Measurements from ENCODE around the gene ZDHHC11. TPM values are rescaled to one million over a fixed set of nuclear protein-coding genes. Genes with fewer than 3 reads are reported as not detected.

ZDHHC11 gene
- total and polyA plus RNA-seq, 5 donors from 2014 or later: 18.3 TPM; not detected in 4

DNA sequence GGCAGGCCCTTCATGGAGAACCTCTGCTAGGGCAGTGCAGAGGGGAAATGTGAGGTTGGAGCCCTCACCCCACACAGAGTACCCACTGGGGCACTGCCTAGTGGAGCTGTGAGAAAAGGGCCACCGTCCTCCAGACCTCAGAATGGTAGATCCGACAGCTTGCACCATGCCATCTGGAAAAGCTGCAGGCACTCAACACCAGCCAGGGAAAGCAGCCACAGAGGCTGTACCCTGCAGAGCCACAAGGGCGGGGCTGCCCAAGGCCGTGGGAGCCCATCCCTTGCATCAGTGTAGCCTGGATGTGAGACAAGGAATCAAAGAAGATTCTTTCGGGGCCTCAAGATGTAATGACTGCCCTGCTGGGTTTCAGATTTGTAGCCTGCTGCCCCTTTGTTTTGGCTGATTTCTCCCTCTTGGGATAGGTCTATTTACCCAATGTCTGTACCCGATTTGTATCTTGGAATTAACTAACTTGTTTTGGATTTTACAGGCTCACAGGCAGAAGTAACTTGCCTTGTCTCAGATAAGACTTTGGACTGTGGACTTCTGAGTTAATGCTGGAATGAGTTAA lies 16.6 kb upstream of the ZDHHC11 start:
- Histone ChIP-seq H3K27me3 (ENCODE audit: control insufficient read depth, insufficient read depth, low read length) (no peaks in the 10 kb centered on the region), H3K36me3 (ENCODE audit: control insufficient read depth, insufficient read depth, low read length) (peaks cover 91% of the 10 kb centered on the region), H3K4me3 (ENCODE audit: low read depth, low read length) (no peak overlapping the region), H3K27ac (ENCODE audit: insufficient read depth, low read length, poor library complexity, severe bottlenecking) (no peak overlapping the region), H3K4me1 (ENCODE audit: control insufficient read depth, insufficient read depth, low read length, poor library complexity, severe bottlenecking) (no peaks in the 10 kb centered on the region), H3K9me3 (ENCODE audit: control insufficient read depth in 2 of 2, low read length in 2 of 2) (no peaks in the 10 kb centered on the region)
- DNase-seq: no peak
- Mint-ChIP-seq H3K9me3 (peaks cover 0 to 2% (median 0%) of the 10 kb centered on the region in 7 donors), H3K27ac (peak overlapping the region in 1 of 3 donors; percentile 55), H3K36me3 (peaks cover 49% of the 10 kb centered on the region), H3K4me3 (no peak overlapping the region), H3K4me1 (no peaks in the 10 kb centered on the region), H3K27me3 (no peaks in the 10 kb centered on the region)
- no peak for ATAC-seq (ENCODE audit: low read depth in 2 of 2)

DNA sequence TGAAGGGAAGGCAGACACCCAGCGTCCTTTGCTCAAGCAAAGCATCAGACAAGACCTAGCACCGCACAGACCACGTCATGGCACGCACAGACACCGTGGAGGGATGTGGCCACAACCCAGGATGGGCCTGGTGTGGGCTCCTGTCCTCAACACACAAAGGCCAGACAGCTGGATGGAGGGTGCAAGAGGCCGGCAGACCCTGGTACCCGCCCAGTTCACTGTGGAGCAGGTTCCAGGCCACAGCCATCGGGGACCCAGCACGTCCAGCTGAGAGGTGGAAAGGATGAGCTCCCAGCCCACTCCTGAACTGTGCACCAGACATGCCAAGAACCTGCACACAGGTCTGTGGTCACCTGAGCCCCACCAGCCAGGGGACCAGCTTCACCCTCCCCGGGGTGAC lies 15.0 kb upstream of the ZDHHC11 start:
- no peak for DNase-seq
- no peak overlapping the region for H3K27ac ChIP-seq (ENCODE audit: insufficient read depth, low read length, poor library complexity, severe bottlenecking)
- no peaks in the 10 kb centered on the region for H3K9me3 ChIP-seq (ENCODE audit: control insufficient read depth in 2 of 2, low read length in 2 of 2)
- Mint-ChIP-seq H3K27ac (no peak overlapping the region), H3K4me3 (no peak overlapping the region), H3K9me3 (peaks cover 0 to 2% (median 0%) of the 10 kb centered on the region in 7 donors), H3K4me1 (no peaks in the 10 kb centered on the region), H3K36me3 (peaks cover 42% of the 10 kb centered on the region), H3K27me3 (no peaks in the 10 kb centered on the region)
- no peaks in the 10 kb centered on the region for H3K4me1 ChIP-seq (ENCODE audit: control insufficient read depth, insufficient read depth, low read length, poor library complexity, severe bottlenecking)
- peaks cover 75% of the 10 kb centered on the region for H3K36me3 ChIP-seq (ENCODE audit: control insufficient read depth, insufficient read depth, low read length)
- H3K4me3 ChIP-seq (ENCODE audit: low read depth, low read length): no peak overlapping the region
- no peak for ATAC-seq (ENCODE audit: low read depth in 2 of 2)
- no peaks in the 10 kb centered on the region for H3K27me3 ChIP-seq (ENCODE audit: control insufficient read depth, insufficient read depth, low read length)

DNA sequence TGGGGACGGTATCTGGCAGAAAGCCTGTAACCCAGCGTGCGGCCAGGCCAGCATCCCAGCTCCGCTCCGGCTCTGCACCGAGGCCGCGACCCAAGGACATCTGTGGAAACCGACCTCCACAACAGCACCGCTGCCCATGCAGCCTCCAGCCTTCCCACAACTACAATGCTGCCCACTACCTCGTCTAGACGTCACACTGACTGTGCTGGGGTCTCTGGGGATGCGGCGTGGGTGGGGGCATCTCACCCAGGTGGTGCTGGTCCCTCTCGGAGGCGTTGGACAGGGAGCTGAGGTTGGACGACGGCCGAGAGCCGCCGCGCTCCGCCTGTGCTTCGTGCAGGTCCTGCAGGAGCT lies 14.4 kb upstream of the ZDHHC11 start:
- Histone ChIP-seq H3K36me3 (ENCODE audit: control insufficient read depth, insufficient read depth, low read length) (peaks cover 69% of the 10 kb centered on the region), H3K4me3 (ENCODE audit: low read depth, low read length) (no peak overlapping the region), H3K27ac (ENCODE audit: insufficient read depth, low read length, poor library complexity, severe bottlenecking) (no peak overlapping the region), H3K27me3 (ENCODE audit: control insufficient read depth, insufficient read depth, low read length) (no peaks in the 10 kb centered on the region), H3K9me3 (ENCODE audit: control insufficient read depth in 2 of 2, low read length in 2 of 2) (no peaks in the 10 kb centered on the region), H3K4me1 (ENCODE audit: control insufficient read depth, insufficient read depth, low read length, poor library complexity, severe bottlenecking) (no peaks in the 10 kb centered on the region)
- Mint-ChIP-seq H3K27me3 (no peaks in the 10 kb centered on the region), H3K9me3 (peaks cover 0 to 2% (median 0%) of the 10 kb centered on the region in 7 donors), H3K4me3 (no peak overlapping the region), H3K27ac (no peak overlapping the region), H3K4me1 (no peaks in the 10 kb centered on the region), H3K36me3 (peaks cover 35% of the 10 kb centered on the region)
- ATAC-seq (ENCODE audit: low read depth in 2 of 2): no peak
- DNase-seq: no peak

DNA sequence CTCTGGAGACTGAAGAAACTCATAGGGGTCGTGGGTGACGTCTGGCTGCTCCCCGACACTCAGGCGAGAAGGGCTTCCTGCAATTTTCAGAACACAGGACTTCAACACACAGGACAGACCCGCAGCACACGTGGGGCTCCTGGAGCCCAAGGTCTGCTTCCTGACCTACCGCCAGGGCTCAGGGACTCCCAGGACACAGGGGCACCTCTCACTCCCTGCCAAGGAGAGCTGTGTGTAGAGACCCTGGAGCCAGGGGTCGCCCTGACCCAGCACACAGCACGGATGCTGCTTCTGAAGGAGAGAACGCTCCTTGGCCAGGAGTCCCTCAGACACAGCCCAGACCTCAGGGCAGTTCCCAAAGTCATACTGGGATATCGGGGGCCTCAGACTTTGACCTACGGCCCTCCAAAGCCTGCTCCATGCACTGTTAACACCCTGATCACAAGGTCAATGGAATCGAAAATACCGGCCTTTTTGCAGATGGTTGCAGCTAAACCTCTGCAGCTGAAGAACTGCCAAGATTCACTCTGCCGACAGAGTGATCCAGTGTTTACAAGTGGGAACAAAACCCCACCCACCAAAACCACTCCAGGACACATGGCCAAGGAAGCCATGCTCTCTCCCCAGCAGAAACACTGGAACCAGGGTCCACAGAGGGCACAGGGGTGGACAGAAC lies 13.8 kb upstream of the ZDHHC11 start:
- H3K4me1 ChIP-seq (ENCODE audit: control insufficient read depth, insufficient read depth, low read length, poor library complexity, severe bottlenecking): no peaks in the 10 kb centered on the region
- no peak overlapping the region for H3K27ac Mint-ChIP-seq
- H3K4me3 Mint-ChIP-seq: no peak overlapping the region
- ATAC-seq (ENCODE audit: low read depth in 2 of 2) (no peak), DNase-seq (no peak)
- peaks cover 64% of the 10 kb centered on the region for H3K36me3 ChIP-seq (ENCODE audit: control insufficient read depth, insufficient read depth, low read length)
- H3K4me3 ChIP-seq (ENCODE audit: low read depth, low read length): no peak overlapping the region
- H3K27me3 ChIP-seq (ENCODE audit: control insufficient read depth, insufficient read depth, low read length): no peaks in the 10 kb centered on the region
- H3K36me3 Mint-ChIP-seq: peaks cover 33% of the 10 kb centered on the region
- H3K4me1 Mint-ChIP-seq: no peaks in the 10 kb centered on the region
- no peaks in the 10 kb centered on the region for H3K27me3 Mint-ChIP-seq
- H3K9me3 ChIP-seq (ENCODE audit: control insufficient read depth in 2 of 2, low read length in 2 of 2): no peaks in the 10 kb centered on the region
- peaks cover 0 to 2% (median 0%) of the 10 kb centered on the region in 7 donors for H3K9me3 Mint-ChIP-seq
- no peak overlapping the region for H3K27ac ChIP-seq (ENCODE audit: insufficient read depth, low read length, poor library complexity, severe bottlenecking)

DNA sequence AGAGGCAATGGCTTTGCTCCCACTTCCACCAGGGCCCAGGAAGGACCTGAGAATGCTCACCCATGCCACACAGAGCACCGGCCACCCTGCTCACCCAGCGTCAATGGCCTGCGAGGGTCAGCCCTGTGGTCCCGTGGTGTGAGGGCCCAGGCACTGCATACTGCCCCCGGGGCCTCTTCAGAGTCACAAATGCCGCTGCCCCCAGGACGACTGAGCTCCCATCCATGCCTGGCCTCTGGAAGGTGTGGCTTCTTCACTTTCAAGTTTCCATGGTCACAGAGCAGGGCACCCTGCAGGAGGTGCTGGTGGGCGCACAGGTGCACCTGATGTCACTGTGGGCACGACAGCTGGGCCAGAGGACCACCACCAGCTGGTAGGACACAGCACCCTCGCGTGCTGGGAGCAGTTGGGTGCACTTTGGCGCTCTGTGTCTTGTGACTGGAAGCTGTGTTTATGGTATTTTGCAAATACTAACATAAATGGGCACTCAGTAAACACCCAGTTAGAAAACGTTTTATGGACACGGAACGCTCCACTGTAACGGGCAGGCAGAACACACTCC lies 12.5 kb upstream of the ZDHHC11 start:
- H3K4me1 ChIP-seq (ENCODE audit: control insufficient read depth, insufficient read depth, low read length, poor library complexity, severe bottlenecking): no peaks in the 10 kb centered on the region
- Mint-ChIP-seq H3K4me3 (no peak overlapping the region), H3K27me3 (no peaks in the 10 kb centered on the region), H3K9me3 (peaks cover 0 to 2% (median 0%) of the 10 kb centered on the region in 7 donors), H3K27ac (no peak overlapping the region), H3K36me3 (peaks cover 27% of the 10 kb centered on the region), H3K4me1 (peaks cover 0 to 4% (median 0%) of the 10 kb centered on the region in 4 donors)
- no peaks in the 10 kb centered on the region for H3K27me3 ChIP-seq (ENCODE audit: control insufficient read depth, insufficient read depth, low read length)
- DNase-seq (no peak), ATAC-seq (ENCODE audit: low read depth in 2 of 2) (no peak)
- no peak overlapping the region for H3K27ac ChIP-seq (ENCODE audit: insufficient read depth, low read length, poor library complexity, severe bottlenecking)
- no peak overlapping the region for H3K4me3 ChIP-seq (ENCODE audit: low read depth, low read length)
- H3K9me3 ChIP-seq (ENCODE audit: control insufficient read depth in 2 of 2, low read length in 2 of 2): no peaks in the 10 kb centered on the region
- peaks cover 51% of the 10 kb centered on the region for H3K36me3 ChIP-seq (ENCODE audit: control insufficient read depth, insufficient read depth, low read length)

DNA sequence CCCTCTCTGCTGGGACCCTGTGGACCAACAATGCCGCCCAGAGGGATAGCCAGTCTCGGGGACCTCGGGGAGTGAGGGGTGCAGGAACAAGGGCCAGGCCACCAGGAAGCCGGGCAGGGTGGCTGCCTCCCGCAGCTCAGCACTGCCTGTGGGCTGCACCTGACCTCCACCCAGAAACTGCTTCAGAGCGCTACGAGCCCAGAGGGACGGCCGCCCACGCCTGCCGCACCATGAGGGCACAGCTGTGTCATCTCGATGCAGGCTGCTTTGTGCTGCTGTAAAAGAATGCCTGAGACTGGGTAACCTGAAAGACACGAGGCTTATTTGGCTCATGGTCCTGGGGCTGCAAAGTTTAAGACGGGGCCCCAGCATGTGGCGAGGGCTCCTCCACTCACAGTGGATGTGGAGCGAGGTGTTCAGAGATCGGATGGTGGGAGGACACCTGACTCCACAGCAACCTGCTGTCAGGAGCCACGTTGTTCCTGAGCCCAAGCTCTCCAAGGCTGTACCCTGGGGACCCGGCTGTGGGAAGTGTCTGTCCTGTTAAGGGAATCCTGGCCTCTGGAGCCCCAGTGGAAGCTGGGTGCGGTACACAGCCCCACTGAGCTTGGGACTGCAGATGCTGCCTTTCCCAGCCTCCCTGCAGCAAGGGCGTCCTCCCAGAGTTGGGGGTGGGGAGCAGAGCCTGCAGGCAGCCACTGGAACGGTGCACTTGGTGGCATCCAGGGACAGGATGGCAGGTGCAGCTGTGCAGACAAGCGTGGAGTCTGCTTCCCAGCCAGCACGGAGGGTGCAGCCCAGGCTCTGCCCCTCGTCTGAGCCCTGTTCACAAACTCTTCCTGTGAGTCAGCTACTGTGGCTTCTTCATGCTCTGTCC lies 11.8 kb upstream of the ZDHHC11 start:
- no peak overlapping the region for H3K4me3 ChIP-seq (ENCODE audit: low read depth, low read length)
- no peaks in the 10 kb centered on the region for H3K27me3 Mint-ChIP-seq
- no peak overlapping the region for H3K27ac ChIP-seq (ENCODE audit: insufficient read depth, low read length, poor library complexity, severe bottlenecking)
- H3K9me3 Mint-ChIP-seq: no peaks in the 10 kb centered on the region
- H3K4me3 Mint-ChIP-seq: no peak overlapping the region
- DNase-seq (no peak), ATAC-seq (ENCODE audit: low read depth in 2 of 2) (no peak)
- H3K36me3 ChIP-seq (ENCODE audit: control insufficient read depth, insufficient read depth, low read length): peaks cover 43% of the 10 kb centered on the region
- H3K4me1 Mint-ChIP-seq: peaks cover 0 to 4% (median under 1%) of the 10 kb centered on the region in 4 donors
- H3K4me1 ChIP-seq (ENCODE audit: control insufficient read depth, insufficient read depth, low read length, poor library complexity, severe bottlenecking): no peaks in the 10 kb centered on the region
- H3K27me3 ChIP-seq (ENCODE audit: control insufficient read depth, insufficient read depth, low read length): no peaks in the 10 kb centered on the region
- no peaks in the 10 kb centered on the region for H3K9me3 ChIP-seq (ENCODE audit: control insufficient read depth in 2 of 2, low read length in 2 of 2)
- H3K27ac Mint-ChIP-seq: no peak overlapping the region
- peaks cover 21% of the 10 kb centered on the region for H3K36me3 Mint-ChIP-seq

DNA sequence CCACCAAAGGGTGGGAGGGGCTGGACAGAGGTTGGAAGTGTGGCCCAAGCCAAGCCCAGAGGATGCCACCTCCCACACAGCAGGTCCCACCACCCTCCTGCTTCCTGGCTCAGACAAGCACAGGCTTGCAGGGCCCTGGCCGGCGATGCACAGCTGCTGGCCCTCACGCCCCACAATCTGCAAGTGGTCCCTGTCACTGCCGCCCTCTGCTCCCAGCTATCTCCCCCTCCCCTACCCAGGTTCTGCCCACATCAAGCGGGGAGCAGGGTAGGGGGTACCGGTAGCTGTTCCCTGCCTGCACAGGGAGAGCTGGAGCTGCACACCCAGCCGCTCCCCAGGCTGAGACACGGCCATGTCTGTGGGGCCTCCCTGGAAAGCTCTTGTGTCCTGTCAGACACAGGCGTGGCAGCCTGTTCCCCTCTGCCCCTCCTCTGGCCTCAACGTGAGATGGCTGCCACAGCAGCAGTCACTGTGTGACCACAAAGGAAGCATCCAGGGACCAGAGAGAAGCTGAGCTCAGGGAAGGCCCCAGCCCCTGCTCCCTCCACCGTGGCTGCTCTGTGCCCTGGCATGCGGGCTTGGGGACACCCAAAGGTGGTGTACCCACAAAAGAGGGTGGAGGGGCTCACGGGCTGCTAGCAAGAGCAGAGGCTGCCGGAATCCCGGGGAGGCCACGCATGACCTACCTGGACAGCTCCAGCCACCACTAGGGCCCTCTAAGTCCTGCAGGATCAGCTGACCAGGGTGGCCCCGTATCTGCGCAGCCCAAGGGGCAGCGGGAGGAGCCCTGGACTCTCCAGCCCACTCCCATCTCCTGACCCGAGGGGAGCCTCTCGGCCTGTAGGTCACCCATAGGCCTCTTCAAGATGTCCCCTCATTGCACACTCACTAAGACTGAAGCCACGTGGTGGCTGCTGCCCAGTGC lies 10.9 kb upstream of the ZDHHC11 start:
- H3K27ac ChIP-seq (ENCODE audit: insufficient read depth, low read length, poor library complexity, severe bottlenecking): no peak overlapping the region
- H3K36me3 Mint-ChIP-seq: peaks cover 15% of the 10 kb centered on the region
- no peaks in the 10 kb centered on the region for H3K27me3 ChIP-seq (ENCODE audit: control insufficient read depth, insufficient read depth, low read length)
- H3K27ac Mint-ChIP-seq: no peak overlapping the region
- H3K27me3 Mint-ChIP-seq: no peaks in the 10 kb centered on the region
- ATAC-seq (ENCODE audit: low read depth in 2 of 2) (no peak), DNase-seq (no peak)
- no peaks in the 10 kb centered on the region for H3K4me1 ChIP-seq (ENCODE audit: control insufficient read depth, insufficient read depth, low read length, poor library complexity, severe bottlenecking)
- H3K4me3 Mint-ChIP-seq: no peak overlapping the region
- peaks cover 0 to 4% (median 1%) of the 10 kb centered on the region in 4 donors for H3K4me1 Mint-ChIP-seq
- H3K9me3 ChIP-seq (ENCODE audit: control insufficient read depth in 2 of 2, low read length in 2 of 2): no peaks in the 10 kb centered on the region
- no peaks in the 10 kb centered on the region for H3K9me3 Mint-ChIP-seq
- peaks cover 34% of the 10 kb centered on the region for H3K36me3 ChIP-seq (ENCODE audit: control insufficient read depth, insufficient read depth, low read length)
- no peak overlapping the region for H3K4me3 ChIP-seq (ENCODE audit: low read depth, low read length)
